Measurements from ENCODE around the gene ADCY9.
A peak's percentile ranks its signal among the peaks of the same experiment; 100 is the strongest.
"Not testable (repeated sequence)": the region's sequence is repeated elsewhere in the genome, so short reads cannot be mapped to it uniquely, and the experiment has no call there.

Gene ADCY9

GRCh38 chr16:3968551-3968950, 147.7 kb downstream of the ADCY9 start:
- DNase-seq, result no peak

- DNase-seq, result no peak
These were observed 149.6 kb downstream of the ADCY9 start for GRCh38 chr16:3966681-3967080.

GRCh38 chr16:3965781-3966582, 150.3 kb downstream of the ADCY9 start:
- DNase-seq, result no peak

- no peak for DNase-seq
These were observed 150.9 kb downstream of the ADCY9 start for GRCh38 chr16:3965306-3965705.

- no peak for DNase-seq
These were observed 151.5 kb downstream of the ADCY9 start for GRCh38 chr16:3964686-3965290.

- DNase-seq, result no peak
These were observed 152.2 kb downstream of the ADCY9 start for GRCh38 chr16:3963886-3964685.

GRCh38 chr16:3963203-3963602, 153.0 kb downstream of the ADCY9 start:
- no peak for DNase-seq

GRCh38 chr16:3961449-3961849, 154.8 kb downstream of the ADCY9 start:
- no peak for DNase-seq

- DNase-seq, result not testable (repeated sequence)
These were observed 156.2 kb downstream of the ADCY9 start for GRCh38 chr16:3959926-3960590.

- no peak for DNase-seq
These were observed 157.1 kb downstream of the ADCY9 start for GRCh38 chr16:3959148-3959547.

- DNase-seq, result no peak
These were observed 158.8 kb downstream of the ADCY9 start for GRCh38 chr16:3957344-3957980.

GRCh38 chr16:3954411-3954921, 161.8 kb downstream of the ADCY9 start:
- no peak for DNase-seq

GRCh38 chr16:3953728-3954410, 162.4 kb downstream of the ADCY9 start:
- no peak for DNase-seq

GRCh38 chr16:3952737-3953131, 163.5 kb downstream of the ADCY9 start:
- DNase-seq, result no peak

GRCh38 chr16:3951861-3952736, 164.1 kb downstream of the ADCY9 start:
- no peak for DNase-seq

GRCh38 chr16:3951380-3951779, 164.9 kb downstream of the ADCY9 start:
- DNase-seq, result not testable (repeated sequence)

- peak; percentile 73 for DNase-seq
These were observed 165.7 kb downstream of the ADCY9 start for GRCh38 chr16:3950343-3951193.

- DNase-seq, result no peak
These were observed 166.3 kb downstream of the ADCY9 start for GRCh38 chr16:3949946-3950342.

- no peak for DNase-seq
These were observed 167.0 kb downstream of the ADCY9 start for GRCh38 chr16:3949287-3949686.

Data from NCI-H446 treated with DMSO at 0.1 percent for 48 hours (cell line).